ENCODE results near the gene KRT12.

DNA sequence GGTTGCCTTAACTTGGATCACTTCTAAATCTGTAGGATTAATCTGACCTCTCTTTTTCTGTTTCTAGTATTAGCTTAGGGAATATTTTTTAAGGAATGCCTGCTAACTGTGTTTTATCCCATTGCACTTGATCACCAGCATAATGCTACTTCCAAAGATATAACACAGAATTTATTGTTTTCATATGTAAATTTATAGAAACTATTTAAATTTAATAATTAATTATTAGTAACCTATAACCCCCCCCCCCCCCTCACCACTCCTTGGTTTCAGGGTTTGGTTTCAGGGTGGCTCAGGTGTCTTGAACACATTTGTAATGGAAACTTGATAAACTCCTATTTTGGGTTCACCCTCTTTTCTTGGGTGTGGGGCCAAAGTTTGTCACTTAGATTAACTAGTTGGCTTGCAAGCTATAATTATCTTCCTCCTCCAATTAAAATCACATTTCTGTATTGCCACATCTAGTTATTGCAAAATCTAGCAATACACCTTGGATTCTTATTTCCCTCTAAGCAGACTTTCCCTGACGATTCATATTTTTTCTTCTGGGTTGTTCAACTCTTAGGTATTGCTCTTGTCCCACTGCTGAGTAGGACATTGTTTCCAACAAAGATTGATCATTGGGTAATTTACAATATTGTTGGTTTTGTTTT lies 18.3 kb downstream of the KRT12 start:
- TF ChIP-seq, protein P1, sequence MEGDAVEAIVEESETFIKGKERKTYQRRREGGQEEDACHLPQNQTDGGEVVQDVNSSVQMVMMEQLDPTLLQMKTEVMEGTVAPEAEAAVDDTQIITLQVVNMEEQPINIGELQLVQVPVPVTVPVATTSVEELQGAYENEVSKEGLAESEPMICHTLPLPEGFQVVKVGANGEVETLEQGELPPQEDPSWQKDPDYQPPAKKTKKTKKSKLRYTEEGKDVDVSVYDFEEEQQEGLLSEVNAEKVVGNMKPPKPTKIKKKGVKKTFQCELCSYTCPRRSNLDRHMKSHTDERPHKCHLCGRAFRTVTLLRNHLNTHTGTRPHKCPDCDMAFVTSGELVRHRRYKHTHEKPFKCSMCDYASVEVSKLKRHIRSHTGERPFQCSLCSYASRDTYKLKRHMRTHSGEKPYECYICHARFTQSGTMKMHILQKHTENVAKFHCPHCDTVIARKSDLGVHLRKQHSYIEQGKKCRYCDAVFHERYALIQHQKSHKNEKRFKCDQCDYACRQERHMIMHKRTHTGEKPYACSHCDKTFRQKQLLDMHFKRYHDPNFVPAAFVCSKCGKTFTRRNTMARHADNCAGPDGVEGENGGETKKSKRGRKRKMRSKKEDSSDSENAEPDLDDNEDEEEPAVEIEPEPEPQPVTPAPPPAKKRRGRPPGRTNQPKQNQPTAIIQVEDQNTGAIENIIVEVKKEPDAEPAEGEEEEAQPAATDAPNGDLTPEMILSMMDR (conservative IDR thresholded peaks at IDR 0.05 in 1 of 2, IDR thresholded peaks at IDR 0.05 in 1 of 2; ENCODE audit: low read depth in 1 of 2, low read length in 2 of 2) = no peak
- no peak for TF ChIP-seq EZH2 (IDR thresholded peaks at IDR 0.05; ENCODE audit: low read length, missing control alignments)
